Transverse colon (tissue), 4 donors: ENCODE results near the gene ABCB4.

Experiments
- CTCF ChIP-seq, 5 experiments: fragments of 200-600 bp in 3 of 5; fragments of 450-650 bp in 2 of 5; sonication (generic) in 3 of 5; IDR thresholded peaks; 1 replicate in 2 of 5; 2 replicates in 3 of 5; pipeline ENCODE4 v1.5.1; 2016 to 2017; ENCODE audit warnings: antibody characterized with exemption in 5 of 5, inconsistent platforms in 3 of 5, mild to moderate bottlenecking in 2 of 5, moderate library complexity in 1 of 5
- POLR2AphosphoS5 ChIP-seq, 3 donors: sonication (generic); formaldehyde crosslinking; IDR thresholded peaks; one replicate each; pipeline ENCODE4 v1.6.1; 2016; ENCODE audit warnings: antibody characterized with exemption in 3 of 3

GRCh38 chr7:87505557-87506245 lies 30.2 kb upstream of the ABCB4 start:
- TF ChIP-seq POLR2AphosphoS5 (IDR thresholded peaks at IDR 0.05) (no peak), CTCF (IDR thresholded peaks at IDR 0.05) (no peak)
